COR-L47 (cell line): ENCODE data around the gene SYN1.
"Not testable (repeated sequence)": the region's sequence is repeated elsewhere in the genome, so short reads cannot be mapped to it uniquely, and the experiment has no call there.

ENCODE experiments used
- DNase-seq: peaks from one replicate; lab custom pipeline; 2025; lab: John Stamatoyannopoulos, UW

The SYN1 gene

GRCh38 chrX:47633689-47634590 lies 14.3 kb upstream of the SYN1 start:
- no peak for DNase-seq

DNA sequence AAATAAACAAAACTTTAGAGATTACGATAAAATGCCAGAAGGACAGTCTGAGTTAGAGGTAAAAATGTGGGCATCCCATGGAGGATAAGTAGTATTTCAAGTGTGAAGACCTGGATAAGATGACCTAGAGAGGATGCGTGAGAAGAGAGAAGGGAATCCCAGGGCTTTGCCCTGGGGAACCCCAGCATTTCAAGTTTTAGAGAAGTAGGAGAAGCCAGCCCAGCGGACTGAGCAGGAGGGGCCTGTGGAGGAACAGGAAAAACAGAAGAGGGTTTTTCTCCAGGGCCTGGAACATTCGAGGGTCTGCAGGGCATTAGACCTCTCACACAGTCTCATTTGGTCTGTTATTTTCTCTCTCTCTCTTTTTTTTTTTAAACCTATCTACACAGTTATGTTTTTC lies 13.0 kb upstream of the SYN1 start:
- DNase-seq, result no peak

DNA sequence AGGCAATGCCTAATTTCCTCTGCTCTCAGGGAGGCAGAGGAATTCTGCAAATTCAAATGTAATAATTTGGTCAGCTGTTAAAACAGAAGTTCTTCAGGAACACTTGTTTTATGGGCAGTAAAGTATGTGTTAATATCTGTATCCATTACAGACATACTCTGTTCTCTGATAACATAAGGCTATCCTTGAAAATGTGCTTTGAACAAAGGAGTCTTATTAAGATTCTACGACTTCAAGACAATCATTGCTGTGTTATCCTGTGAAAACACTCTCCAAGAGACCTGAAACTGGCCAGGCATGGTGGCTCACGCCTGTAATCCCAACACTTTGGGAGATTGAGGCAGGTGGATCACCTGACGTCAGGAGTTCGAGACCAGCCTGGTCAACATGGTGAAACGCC lies 12.0 kb upstream of the SYN1 start:
- DNase-seq, result no peak

- DNase-seq, result no peak
Measured at GRCh38 chrX:47629419-47630200, 10.0 kb upstream of the SYN1 start, which contains the start of gene CFP. Gene CFP (minus strand): TSS chrX:47629930. CDS start chrX:47629844, 86 bp downstream.

GRCh38 chrX:47628982-47629381 lies 9.3 kb upstream of the SYN1 start:
- DNase-seq, result no peak

DNA sequence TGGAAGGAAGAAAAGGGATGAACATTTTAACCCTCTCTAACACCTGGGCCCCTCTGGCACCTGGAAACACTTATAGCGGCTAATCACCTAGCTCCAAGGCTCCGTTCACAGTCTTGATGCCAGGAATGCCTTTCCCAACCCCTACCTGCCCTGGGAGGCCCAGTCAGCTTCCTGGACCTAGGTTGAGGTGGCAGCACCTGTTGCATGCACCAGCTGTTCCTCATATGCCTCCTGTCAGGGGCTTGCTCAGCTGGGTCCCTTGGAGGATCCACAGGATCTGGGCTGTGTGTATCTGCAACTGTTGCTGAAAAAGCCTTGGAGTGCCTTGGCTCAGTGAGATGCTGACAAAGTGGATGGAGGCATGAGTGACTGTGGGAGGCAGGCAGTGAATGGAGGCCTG lies 5.7 kb upstream of the SYN1 start:
- DNase-seq, result no peak

- DNase-seq, result peak; percentile 85
Measured at GRCh38 chrX:47623540-47624027, 3.9 kb upstream of the SYN1 start.

- DNase-seq, result no peak
Measured at GRCh38 chrX:47621851-47622250, 2.2 kb upstream of the SYN1 start.

GRCh38 chrX:47620303-47620685 lies 637 bp upstream of the SYN1 start:
- no peak for DNase-seq

- no peak for DNase-seq
Measured at GRCh38 chrX:47618923-47619485, 653 bp downstream of the SYN1 start.

- no peak for DNase-seq
Measured at GRCh38 chrX:47614618-47615017, 5.0 kb downstream of the SYN1 start.

DNA sequence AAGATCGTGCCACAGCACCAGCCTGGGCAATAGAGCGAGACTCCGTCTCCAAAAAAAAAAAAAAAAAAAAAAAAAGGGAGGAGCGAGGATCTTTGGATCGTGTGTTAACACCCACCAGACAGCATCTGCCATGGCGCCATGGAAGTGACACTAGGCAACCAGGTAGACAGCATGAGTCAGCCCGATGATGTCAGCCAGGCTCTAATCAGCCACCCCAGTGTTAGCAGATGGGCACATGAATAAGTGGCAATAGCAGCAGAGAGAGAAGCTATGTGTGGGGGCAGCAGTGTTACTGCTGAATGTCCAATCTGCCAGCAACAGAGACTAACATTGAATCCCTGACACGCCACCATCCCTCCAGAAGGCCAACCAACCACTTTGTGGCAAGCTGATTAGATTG lies 6.6 kb downstream of the SYN1 start:
- DNase-seq, result no peak

DNA sequence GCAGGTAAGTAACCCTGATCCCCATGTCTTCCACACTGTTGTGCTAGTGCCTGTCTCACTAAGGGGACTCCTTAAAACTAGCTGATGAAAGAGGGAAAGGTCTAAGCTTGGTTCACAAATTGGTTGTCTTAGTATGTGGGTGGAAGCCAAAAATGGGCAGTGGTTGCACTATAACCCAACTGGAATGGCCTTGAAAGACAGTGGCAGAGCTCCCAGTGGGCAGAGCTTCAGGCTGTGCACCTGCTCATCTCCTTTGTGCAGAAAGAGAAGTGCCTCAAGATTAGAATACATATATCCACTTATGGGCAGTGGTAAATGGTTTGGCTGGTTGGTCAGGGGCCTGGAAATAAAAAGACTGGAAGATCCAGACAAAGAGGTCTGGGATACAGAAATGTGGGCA lies 7.2 kb downstream of the SYN1 start:
- no peak for DNase-seq

DNA sequence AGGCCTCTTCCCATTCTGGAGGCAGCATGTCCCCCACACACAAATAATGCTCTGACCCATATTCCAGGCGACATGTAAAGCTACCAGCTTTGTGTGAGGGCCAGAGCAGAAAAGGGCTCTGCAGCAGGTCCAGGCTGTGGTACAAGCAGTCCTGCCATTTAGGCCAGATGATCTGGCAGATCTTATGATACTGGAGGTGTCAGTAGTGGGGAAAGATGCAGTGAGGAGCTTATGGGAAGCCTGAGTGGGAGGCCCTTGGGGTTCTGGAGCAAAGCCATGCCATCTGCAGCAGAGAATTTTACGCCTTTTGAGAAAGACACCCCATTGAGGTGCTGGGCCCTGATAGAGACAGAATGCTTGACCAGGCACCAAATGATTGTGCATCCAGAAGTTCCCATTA lies 7.7 kb downstream of the SYN1 start:
- DNase-seq, result no peak

DNA sequence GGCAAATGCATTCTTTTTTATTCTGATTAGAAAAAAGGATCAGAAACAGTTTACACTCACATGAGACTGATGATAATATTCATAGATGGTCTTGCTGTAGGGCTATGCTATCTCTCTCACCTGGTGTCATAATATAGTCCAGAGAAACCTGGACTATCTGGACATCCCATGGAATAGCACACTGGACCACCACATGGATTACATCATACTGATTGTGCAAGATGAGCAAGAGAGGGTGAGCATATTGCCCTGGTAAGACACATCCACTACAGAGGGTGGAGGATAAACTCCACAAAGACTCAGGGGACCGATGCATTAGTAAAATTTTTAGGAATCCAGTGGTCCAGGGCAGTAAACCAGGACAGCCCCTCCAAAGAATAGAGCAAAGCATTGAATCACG lies 8.2 kb downstream of the SYN1 start:
- DNase-seq, result no peak

GRCh38 chrX:47610511-47610910 lies 9.1 kb downstream of the SYN1 start:
- no peak for DNase-seq

GRCh38 chrX:47608130-47608810 lies 11.4 kb downstream of the SYN1 start:
- DNase-seq, result no peak

DNA sequence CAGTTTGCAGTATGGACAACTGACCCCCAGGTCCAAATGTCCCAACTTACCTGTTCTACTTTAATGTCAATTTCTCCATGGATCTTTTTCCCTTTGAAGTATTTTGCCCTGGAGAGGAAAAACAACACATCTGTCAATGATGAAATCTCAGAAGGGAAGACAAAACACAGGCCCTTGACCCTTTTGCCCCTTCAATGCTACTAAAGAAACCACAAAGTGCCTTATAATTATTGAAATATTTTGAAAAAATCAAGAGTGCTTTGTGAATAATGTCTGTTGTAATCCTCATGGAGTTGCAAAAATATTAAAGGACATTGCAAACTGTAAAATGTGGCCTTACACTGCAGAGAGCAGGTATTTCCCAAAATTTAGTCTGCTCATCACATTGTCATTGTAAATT lies 12.6 kb downstream of the SYN1 start:
- DNase-seq, result no peak

DNA sequence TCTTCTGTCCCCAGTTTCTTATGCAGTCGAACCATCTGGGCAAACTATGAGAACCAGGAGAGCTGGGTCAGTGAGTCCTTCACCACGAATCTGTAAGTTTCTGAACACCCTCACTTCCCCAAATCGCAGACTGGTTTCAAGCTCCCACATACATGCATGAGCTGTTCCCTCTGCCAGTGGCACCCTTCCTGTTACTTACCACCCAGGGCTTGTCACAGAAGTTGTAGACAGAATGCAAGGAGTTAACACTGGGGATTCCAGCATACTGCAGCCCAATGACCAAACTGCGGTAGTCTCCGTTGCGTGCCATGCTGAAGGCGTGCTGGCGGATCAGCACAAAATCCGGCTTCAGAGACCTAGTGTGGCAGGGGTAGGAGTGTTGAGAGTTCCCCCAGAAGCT lies 14.6 kb downstream of the SYN1 start:
- no peak for DNase-seq

- not testable (repeated sequence) for DNase-seq
Measured at GRCh38 chrX:47603125-47603524, 16.5 kb downstream of the SYN1 start.

DNA sequence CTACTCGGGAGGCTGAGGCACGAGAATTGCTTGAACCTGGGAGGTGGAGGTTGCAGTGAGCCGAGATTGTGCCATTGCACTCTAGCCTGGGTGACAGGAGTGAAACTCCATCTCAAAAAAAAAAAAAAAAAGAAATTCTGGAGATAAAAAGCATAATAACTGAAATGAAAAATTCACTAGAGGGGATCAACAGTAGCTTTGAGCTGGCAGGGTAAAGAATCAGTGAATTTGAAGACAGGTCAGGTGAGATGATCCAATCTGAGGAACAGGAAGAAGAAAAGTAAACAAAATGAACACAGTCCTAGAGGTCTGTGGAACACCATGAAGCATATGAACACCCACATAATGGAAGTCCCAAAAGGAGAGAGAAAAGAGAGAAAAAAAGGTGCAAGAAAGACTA lies 22.4 kb downstream of the SYN1 start:
- no peak for DNase-seq

DNA sequence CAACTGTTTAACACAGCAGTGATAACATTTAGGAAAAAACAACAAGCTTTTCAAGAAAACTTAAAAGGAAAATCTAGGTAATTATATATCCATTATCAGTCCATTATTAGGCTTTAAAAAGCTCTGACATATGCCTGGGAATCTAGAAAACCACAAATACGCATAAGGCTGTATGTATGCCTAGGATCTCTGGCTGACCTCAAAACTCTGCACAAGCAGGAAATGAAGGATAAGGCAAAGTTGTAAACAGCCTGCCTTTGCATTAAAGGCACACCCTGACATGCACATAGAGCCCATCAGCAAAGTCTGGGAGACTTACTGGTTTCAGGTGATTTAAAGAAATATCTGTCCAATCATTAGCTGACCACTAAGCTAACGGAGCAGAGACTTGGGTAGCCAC lies 23.4 kb downstream of the SYN1 start:
- DNase-seq, result no peak
